K562 (cell line): ENCODE results near the gene BEST2. TPM values are rescaled to one million over a fixed set of nuclear protein-coding genes. Genes with fewer than 3 reads are reported as not detected.

Experiments
- BHLHE40 ChIP-seq: IDR thresholded peaks from 2 replicates; pipeline ENCODE4 v1.6.1; 2011; ENCODE audit warnings: low read length, improper control_type of control experiment
- FIP1L1 ChIP-seq: fragments of 200-400 bp; formaldehyde crosslinking; IDR thresholded peaks from 2 replicates; pipeline ENCODE4 v1.6.1; 2018; ENCODE audit warnings: mild to moderate bottlenecking, low read depth, low read length; ENCODE audit not compliant: poor library complexity, severe bottlenecking
- GABPB1 ChIP-seq: sonication (generic); formaldehyde crosslinking; IDR thresholded peaks from 2 replicates; pipeline ENCODE4 v1.8.0; 2022; ENCODE audit warnings: mild to moderate bottlenecking, missing genetic modification reagents
- HMGN3 ChIP-seq: IDR thresholded peaks from 2 replicates; pipeline ENCODE4 v1.6.1; 2011; ENCODE audit warnings: borderline replicate concordance, low read depth, mild to moderate bottlenecking, mixed read lengths, low read length; ENCODE audit not compliant: insufficient read length; ENCODE audit errors: extremely low read depth
- KLF13 ChIP-seq: fragments of 450-650 bp; IDR thresholded peaks from 2 replicates; pipeline ENCODE4 v1.6.1; 2016; ENCODE audit warnings: missing genetic modification characterization, low read depth, mild to moderate bottlenecking, missing compliant biosample characterization, moderate library complexity, borderline replicate concordance
- MAZ ChIP-seq, 2 experiments: fragments of 450-650 bp in 1 of 2; sonication (generic) in 1 of 2; formaldehyde crosslinking; IDR thresholded peaks in 1 of 2; conservative IDR thresholded peaks in 1 of 2; 2 replicates each; pipeline versions ENCODE4 v1.4.0 to v1.5.0; 2020; ENCODE audit warnings: mild to moderate bottlenecking in 1 of 2, missing genetic modification reagents in 1 of 2
- NRF1 ChIP-seq, 2 experiments: fragments of 450-650 bp; IDR thresholded peaks in 1 of 2; conservative IDR thresholded peaks in 1 of 2; 2 replicates each; pipeline ENCODE4 v1.6.1; 2014; ENCODE audit warnings: mild to moderate bottlenecking in 2 of 2
- STAT5A ChIP-seq: IDR thresholded peaks from 2 replicates; pipeline ENCODE4 v1.6.1; 2012; ENCODE audit warnings: low read length, inconsistent platforms, borderline replicate concordance
- ZC3H8 ChIP-seq: fragments of 450-650 bp; IDR thresholded peaks from 2 replicates; pipeline ENCODE4 v1.6.1; 2017
- ZKSCAN1 ChIP-seq: fragments of 150-350 bp; IDR thresholded peaks from 2 replicates; pipeline ENCODE4 v1.6.1; 2016; ENCODE audit warnings: low read depth, low read length
- polyA plus RNA-seq, 8 experiments: library from polyadenylated mRNA; depleted of rRNA in 4 of 8; stranded (reverse) in 5 of 8; unstranded in 3 of 8; fragments of >200 nt; fragmentation: Nextera tagmentation in 2 of 8; fragmentation: Illumina TruSeq in 1 of 8; extraction: Ambion mirVana in 2 of 8; extraction: Trizol in 1 of 8; gene quantifications; 2 replicates each; pipeline versions ENCODE4 v1.2.1 to v1.2.3, GENCODE V29; 2011 to 2014; ENCODE audit warnings: inconsistent platforms in 1 of 8, missing spikeins in 1 of 8
- total RNA-seq, 7 experiments: library from RNA; depleted of rRNA in 6 of 7; stranded (reverse); fragments of >200 nt in 6 of 7; fragmentation: Illumina TruSeq in 2 of 7; extraction: Trizol in 2 of 7; gene quantifications; 2 replicates each; pipeline versions ENCODE4 v1.2.1 to v1.2.3, GENCODE V29; 2011 to 2021; ENCODE audit warnings: low replicate concordance in 1 of 7
- TF ChIP-seq, protein P1 (sequence below): IDR thresholded peaks from 2 replicates; pipeline ENCODE4 v1.6.1; 2011; ENCODE audit warnings: borderline replicate concordance, low read depth, mild to moderate bottlenecking, moderate library complexity, low read length; ENCODE audit not compliant: insufficient read depth, poor library complexity, severe bottlenecking
- TF ChIP-seq, protein P2 (sequence below), 2 experiments: IDR thresholded peaks; 2 replicates each; pipeline ENCODE4 v1.6.1; 2011; ENCODE audit warnings: borderline replicate concordance in 1 of 2, control low read depth in 1 of 2, low read depth in 1 of 2, low read length in 1 of 2, mild to moderate bottlenecking in 1 of 2, mixed read lengths in 1 of 2, moderate library complexity in 1 of 2; ENCODE audit not compliant: insufficient read depth in 1 of 2, insufficient read length in 1 of 2, poor library complexity in 1 of 2, severe bottlenecking in 1 of 2; ENCODE audit errors: extremely low read depth in 1 of 2
- TF ChIP-seq, protein P3 (sequence below): sonication (generic); formaldehyde crosslinking; IDR thresholded peaks from 2 replicates; pipeline ENCODE4 v1.9.0; 2022; ENCODE audit warnings: mild to moderate bottlenecking, missing genetic modification reagents
- TF ChIP-seq, protein P4 (sequence below): fragments of 200-800 bp; sonication (Bioruptor generic); IDR thresholded peaks from 2 replicates; pipeline ENCODE4 v1.6.1; 2016; ENCODE audit warnings: missing genetic modification characterization, missing compliant biosample characterization
- TF ChIP-seq, protein P5 (sequence below): sonication (generic); formaldehyde crosslinking; IDR thresholded peaks from 2 replicates; pipeline ENCODE4 v1.8.0; 2022; ENCODE audit warnings: mild to moderate bottlenecking, missing genetic modification reagents

The BEST2 gene
- total and polyA plus RNA-seq, 9 of the 15 experiments (the other 6 are each of a cell fraction or from before 2014, with no cell fraction given), result not detected

DNA sequence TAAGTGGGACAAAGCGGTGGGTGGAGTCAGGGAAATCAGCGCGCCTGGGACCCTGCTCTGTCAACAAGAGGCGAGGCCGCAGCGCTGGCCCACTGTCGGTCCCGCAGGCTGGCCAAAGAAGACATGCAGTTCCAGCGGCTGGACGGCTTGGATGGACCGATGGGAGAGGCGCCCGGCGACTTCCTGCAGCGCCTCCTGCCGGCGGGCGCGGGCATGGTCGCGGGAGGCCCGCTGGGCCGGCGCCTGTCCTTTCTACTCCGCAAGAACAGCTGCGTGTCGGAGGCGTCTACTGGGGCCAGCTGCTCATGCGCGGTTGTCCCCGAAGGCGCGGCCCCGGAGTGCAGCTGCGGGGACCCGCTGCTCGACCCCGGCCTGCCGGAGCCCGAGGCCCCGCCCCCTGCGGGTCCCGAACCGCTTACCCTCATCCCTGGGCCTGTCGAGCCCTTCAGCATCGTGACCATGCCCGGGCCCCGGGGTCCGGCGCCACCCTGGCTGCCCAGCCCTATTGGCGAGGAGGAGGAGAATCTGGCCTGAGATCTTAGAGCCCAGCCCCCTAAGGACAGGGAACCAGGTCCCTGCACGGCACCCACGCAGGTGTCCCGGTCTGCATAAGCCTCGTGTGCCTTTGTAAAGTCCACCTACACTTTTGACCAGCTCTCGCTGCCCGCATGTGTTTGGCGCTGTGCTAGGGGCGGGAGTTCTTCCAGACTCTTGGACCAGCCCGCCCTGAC, 6.1 kb downstream of the BEST2 start (continued):
- TF ChIP-seq NRF1 (conservative IDR thresholded peaks at IDR 0.05 in 1 of 2, IDR thresholded peaks at IDR 0.05 in 1 of 2) (peak; percentile 90 to 92), ZKSCAN1 (peak; percentile 17; the same call in 1 of the 2 replicates), HMGN3 (peak; percentile 64), BHLHE40 (peak; percentile 38; the same call in 1 of the 2 replicates), MAZ (CRISPR knock-in tag; conservative IDR thresholded peaks at IDR 0.05 in 1 of 2, IDR thresholded peaks at IDR 0.05 in 1 of 2) (peak in 1 of 2 experiments; percentile 78; a peak in 2 of 4 replicates), FIP1L1 (peak; percentile 81), ZC3H8 (no peak), STAT5A (no peak), KLF13 (tag) (0 out of 2 replicates have a peak, but pooled peaks have one; percentile 21), GABPB1 (CRISPR knock-in tag) (peak; percentile 42; the same call in 1 of the 2 replicates)
- TF ChIP-seq, protein P1, sequence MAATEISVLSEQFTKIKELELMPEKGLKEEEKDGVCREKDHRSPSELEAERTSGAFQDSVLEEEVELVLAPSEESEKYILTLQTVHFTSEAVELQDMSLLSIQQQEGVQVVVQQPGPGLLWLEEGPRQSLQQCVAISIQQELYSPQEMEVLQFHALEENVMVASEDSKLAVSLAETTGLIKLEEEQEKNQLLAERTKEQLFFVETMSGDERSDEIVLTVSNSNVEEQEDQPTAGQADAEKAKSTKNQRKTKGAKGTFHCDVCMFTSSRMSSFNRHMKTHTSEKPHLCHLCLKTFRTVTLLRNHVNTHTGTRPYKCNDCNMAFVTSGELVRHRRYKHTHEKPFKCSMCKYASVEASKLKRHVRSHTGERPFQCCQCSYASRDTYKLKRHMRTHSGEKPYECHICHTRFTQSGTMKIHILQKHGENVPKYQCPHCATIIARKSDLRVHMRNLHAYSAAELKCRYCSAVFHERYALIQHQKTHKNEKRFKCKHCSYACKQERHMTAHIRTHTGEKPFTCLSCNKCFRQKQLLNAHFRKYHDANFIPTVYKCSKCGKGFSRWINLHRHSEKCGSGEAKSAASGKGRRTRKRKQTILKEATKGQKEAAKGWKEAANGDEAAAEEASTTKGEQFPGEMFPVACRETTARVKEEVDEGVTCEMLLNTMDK, result peak; percentile 78
- TF ChIP-seq, protein P2, sequence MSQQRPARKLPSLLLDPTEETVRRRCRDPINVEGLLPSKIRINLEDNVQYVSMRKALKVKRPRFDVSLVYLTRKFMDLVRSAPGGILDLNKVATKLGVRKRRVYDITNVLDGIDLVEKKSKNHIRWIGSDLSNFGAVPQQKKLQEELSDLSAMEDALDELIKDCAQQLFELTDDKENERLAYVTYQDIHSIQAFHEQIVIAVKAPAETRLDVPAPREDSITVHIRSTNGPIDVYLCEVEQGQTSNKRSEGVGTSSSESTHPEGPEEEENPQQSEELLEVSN (IDR thresholded peaks at IDR 0.05; ENCODE audit: borderline replicate concordance in 1 of 2, extremely low read depth in 1 of 2, insufficient read depth in 1 of 2, insufficient read length in 1 of 2, low read depth in 1 of 2, low read length in 1 of 2, poor library complexity in 1 of 2, severe bottlenecking in 1 of 2), result peak; percentile 41 to 49
- TF ChIP-seq, protein P3, sequence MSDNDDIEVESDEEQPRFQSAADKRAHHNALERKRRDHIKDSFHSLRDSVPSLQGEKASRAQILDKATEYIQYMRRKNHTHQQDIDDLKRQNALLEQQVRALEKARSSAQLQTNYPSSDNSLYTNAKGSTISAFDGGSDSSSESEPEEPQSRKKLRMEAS (CRISPR knock-in tag), result 0 out of 2 replicates have a peak, but pooled peaks have one; percentile 57
- TF ChIP-seq, protein P4, sequence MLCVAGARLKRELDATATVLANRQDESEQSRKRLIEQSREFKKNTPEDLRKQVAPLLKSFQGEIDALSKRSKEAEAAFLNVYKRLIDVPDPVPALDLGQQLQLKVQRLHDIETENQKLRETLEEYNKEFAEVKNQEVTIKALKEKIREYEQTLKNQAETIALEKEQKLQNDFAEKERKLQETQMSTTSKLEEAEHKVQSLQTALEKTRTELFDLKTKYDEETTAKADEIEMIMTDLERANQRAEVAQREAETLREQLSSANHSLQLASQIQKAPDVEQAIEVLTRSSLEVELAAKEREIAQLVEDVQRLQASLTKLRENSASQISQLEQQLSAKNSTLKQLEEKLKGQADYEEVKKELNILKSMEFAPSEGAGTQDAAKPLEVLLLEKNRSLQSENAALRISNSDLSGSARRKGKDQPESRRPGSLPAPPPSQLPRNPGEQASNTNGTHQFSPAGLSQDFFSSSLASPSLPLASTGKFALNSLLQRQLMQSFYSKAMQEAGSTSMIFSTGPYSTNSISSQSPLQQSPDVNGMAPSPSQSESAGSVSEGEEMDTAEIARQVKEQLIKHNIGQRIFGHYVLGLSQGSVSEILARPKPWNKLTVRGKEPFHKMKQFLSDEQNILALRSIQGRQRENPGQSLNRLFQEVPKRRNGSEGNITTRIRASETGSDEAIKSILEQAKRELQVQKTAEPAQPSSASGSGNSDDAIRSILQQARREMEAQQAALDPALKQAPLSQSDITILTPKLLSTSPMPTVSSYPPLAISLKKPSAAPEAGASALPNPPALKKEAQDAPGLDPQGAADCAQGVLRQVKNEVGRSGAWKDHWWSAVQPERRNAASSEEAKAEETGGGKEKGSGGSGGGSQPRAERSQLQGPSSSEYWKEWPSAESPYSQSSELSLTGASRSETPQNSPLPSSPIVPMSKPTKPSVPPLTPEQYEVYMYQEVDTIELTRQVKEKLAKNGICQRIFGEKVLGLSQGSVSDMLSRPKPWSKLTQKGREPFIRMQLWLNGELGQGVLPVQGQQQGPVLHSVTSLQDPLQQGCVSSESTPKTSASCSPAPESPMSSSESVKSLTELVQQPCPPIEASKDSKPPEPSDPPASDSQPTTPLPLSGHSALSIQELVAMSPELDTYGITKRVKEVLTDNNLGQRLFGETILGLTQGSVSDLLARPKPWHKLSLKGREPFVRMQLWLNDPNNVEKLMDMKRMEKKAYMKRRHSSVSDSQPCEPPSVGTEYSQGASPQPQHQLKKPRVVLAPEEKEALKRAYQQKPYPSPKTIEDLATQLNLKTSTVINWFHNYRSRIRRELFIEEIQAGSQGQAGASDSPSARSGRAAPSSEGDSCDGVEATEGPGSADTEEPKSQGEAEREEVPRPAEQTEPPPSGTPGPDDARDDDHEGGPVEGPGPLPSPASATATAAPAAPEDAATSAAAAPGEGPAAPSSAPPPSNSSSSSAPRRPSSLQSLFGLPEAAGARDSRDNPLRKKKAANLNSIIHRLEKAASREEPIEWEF (CRISPR knock-in tag), result no peak
- TF ChIP-seq, protein P5, sequence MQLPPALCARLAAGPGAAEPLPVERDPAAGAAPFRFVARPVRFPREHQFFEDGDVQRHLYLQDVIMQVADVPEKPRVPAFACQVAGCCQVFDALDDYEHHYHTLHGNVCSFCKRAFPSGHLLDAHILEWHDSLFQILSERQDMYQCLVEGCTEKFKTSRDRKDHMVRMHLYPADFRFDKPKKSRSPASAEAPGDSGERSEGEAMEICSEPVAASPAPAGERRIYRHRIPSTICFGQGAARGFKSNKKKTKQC (CRISPR knock-in tag), result no peak
